ENCODE results near the gene LAT. TPM values are rescaled to one million over a fixed set of nuclear protein-coding genes. Genes with fewer than 3 reads are reported as not detected.
A peak's percentile ranks its signal among the peaks of the same experiment; 100 is the strongest.

Gene LAT
- total RNA-seq, 1 experiment from 2014 or later = 4.3 TPM

GRCh38 chr16:29025735-29026134 lies 40.9 kb downstream of the LAT start:
- Histone ChIP-seq H3K23ac (ENCODE audit: insufficient read length, low read depth, low read length) (no peak overlapping the region), H4K5ac (ENCODE audit: insufficient read length, low read depth, low read length) (no peak overlapping the region), H3K14ac (ENCODE audit: insufficient read depth, low read length) (no peak overlapping the region), H2BK20ac (ENCODE audit: low read depth, low read length, poor library complexity, severe bottlenecking) (no peak overlapping the region), H3K18ac (ENCODE audit: insufficient read length, low read depth, low read length) (no peak overlapping the region), H2BK15ac (ENCODE audit: low read depth, low read length) (no peak overlapping the region), H4K91ac (ENCODE audit: insufficient read length, low read depth, low read length) (no peak overlapping the region), H3K4me1 (ENCODE audit: insufficient read depth, low read length) (no peaks in the 10 kb centered on the region; the same call in 1 of the 2 replicates), H3K79me2 (ENCODE audit: insufficient read depth, low read length) (no peaks in the 10 kb centered on the region), H3K9ac (ENCODE audit: extremely low read depth, insufficient read length, low read length) (no peak overlapping the region), H2BK5ac (ENCODE audit: insufficient read length, low read length) (no peak overlapping the region), H3K4ac (ENCODE audit: low read depth, low read length) (no peak overlapping the region), H2BK120ac (ENCODE audit: low read depth, low read length, poor library complexity, severe bottlenecking) (no peak overlapping the region), H3K79me1 (ENCODE audit: insufficient read depth, low read depth, low read length, poor library complexity, severe bottlenecking) (no peaks in the 10 kb centered on the region), H2AFZ (ENCODE audit: low read length) (no peak overlapping the region), H3K9me3 (ENCODE audit: control insufficient read depth, low read depth, low read length) (no peaks in the 10 kb centered on the region), H3K27ac (ENCODE audit: insufficient read length, low read depth, low read length) (no peak overlapping the region), H3K27me3 (ENCODE audit: insufficient read depth, low read length) (no peaks in the 10 kb centered on the region), H2AK5ac (ENCODE audit: insufficient read length, low read length) (no peak overlapping the region), H3K23me2 (ENCODE audit: insufficient read length, low read depth, low read length, poor library complexity, severe bottlenecking) (no peaks in the 10 kb centered on the region), H3T11ph (ENCODE audit: low read length) (no peak overlapping the region), H4K8ac (replicated peaks; ENCODE audit: insufficient read length, low read depth, low read length) (no peak overlapping the region), H2BK12ac (ENCODE audit: insufficient read length, low read depth, low read length) (no peak overlapping the region), H3K56ac (ENCODE audit: insufficient read length, low read depth, low read length) (no peak overlapping the region), H4K20me1 (ENCODE audit: control insufficient read depth, insufficient read depth, insufficient read length) (no peaks in the 10 kb centered on the region), H3K4me2 (ENCODE audit: insufficient read depth, insufficient read length, low read length) (no peak overlapping the region)
- TF ChIP-seq, protein P1, sequence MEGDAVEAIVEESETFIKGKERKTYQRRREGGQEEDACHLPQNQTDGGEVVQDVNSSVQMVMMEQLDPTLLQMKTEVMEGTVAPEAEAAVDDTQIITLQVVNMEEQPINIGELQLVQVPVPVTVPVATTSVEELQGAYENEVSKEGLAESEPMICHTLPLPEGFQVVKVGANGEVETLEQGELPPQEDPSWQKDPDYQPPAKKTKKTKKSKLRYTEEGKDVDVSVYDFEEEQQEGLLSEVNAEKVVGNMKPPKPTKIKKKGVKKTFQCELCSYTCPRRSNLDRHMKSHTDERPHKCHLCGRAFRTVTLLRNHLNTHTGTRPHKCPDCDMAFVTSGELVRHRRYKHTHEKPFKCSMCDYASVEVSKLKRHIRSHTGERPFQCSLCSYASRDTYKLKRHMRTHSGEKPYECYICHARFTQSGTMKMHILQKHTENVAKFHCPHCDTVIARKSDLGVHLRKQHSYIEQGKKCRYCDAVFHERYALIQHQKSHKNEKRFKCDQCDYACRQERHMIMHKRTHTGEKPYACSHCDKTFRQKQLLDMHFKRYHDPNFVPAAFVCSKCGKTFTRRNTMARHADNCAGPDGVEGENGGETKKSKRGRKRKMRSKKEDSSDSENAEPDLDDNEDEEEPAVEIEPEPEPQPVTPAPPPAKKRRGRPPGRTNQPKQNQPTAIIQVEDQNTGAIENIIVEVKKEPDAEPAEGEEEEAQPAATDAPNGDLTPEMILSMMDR (conservative IDR thresholded peaks at IDR 0.05) = no peak
- H3K27me3 Mint-ChIP-seq (ENCODE audit: low read depth) = no peaks in the 10 kb centered on the region
- H3K36me3 Mint-ChIP-seq (ENCODE audit: insufficient read depth in 1 of 3, low read depth in 3 of 3) = no peaks in the 10 kb centered on the region
- peaks cover 10 to 22% of the 10 kb centered on the region in 2 experiments for H3K4me1 Mint-ChIP-seq
- no peak overlapping the region for H3K27ac Mint-ChIP-seq
- no peak for DNase-seq
- H3K9me3 Mint-ChIP-seq = no peaks in the 10 kb centered on the region
- WGBS (ENCODE audit: extremely low coverage, insufficient read length, low lambda C conversion rate) = no CpG with 5 or more reads among the region's 4 CpGs
- peak overlapping the region in 1 of 2 experiments; percentile 24; a peak in 1 of 5 replicates for H3K4me3 Mint-ChIP-seq
